GM19351 (cell line): ENCODE data around the gene NPNT.

Experiments used
- ATAC-seq: cut with Tn5 transposase; IDR thresholded peaks from one replicate; pipeline ENCODE4 v1.9.1; 2021; ENCODE audit warnings: mild to moderate bottlenecking, moderate library complexity; ENCODE audit not compliant: unreplicated experiment

Gene NPNT

GRCh38 chr4:105967058-105967658 is 71.9 kb downstream of the NPNT start:
- ATAC-seq: no peak

DNA sequence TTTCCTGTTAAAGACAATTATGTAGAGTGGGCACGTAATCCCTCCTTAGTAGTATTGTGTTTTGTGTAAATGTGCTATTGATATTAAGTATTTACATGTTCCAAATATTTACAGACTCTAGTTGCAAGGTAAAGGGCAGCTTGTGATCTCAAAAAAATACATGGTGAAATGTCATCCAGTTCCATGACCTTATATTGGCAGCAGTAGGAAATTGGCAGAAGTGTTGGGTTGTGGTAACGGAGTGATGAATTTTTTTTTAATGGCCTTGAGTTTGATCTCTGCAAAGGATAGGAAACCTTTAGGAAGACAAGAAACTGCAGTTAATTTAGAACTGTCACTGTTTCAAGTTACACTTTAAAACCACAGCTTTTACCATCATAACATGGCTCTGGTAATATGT is 74.3 kb downstream of the NPNT start:
- ATAC-seq: no peak

DNA sequence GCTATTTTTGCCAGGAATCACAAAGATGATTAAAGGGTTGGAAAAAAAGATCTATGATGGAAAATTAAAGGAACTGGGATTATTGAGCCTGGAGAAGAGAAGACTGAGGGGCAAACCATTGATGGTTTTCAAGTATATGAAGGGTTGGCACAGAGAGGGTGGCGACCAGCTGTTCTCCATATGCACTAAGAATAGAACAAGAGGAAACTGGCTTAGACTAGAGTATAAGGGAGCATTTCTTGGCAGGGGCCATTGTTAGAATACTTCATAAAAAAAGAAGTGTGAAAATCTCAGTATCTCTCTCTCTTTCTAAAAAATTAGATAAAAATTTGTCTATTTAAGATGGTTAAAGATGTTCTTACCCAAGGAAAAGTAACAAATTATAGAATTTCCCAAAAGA is 75.1 kb downstream of the NPNT start:
- no peak for ATAC-seq

DNA sequence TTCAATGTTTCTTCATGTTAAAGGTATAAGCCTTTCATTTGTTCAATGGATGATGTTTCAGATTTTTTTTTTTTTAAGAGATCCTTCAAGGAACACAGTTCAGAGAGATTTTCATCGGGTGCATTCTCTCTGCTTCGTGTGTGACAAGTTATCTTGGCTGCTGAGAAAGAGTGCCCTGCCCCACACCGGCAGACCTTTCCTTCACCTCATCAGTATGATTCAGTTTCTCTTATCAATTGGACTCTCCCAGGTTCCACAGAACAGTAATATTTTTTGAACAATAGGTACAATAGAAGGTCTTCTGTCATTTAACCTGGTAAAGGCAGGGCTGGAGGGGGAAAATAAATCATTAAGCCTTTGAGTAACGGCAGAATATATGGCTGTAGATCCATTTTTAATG is 75.8 kb downstream of the NPNT start:
- no peak for ATAC-seq

GRCh38 chr4:105972946-105973621 is 77.8 kb downstream of the NPNT start:
- ATAC-seq: no peak

DNA sequence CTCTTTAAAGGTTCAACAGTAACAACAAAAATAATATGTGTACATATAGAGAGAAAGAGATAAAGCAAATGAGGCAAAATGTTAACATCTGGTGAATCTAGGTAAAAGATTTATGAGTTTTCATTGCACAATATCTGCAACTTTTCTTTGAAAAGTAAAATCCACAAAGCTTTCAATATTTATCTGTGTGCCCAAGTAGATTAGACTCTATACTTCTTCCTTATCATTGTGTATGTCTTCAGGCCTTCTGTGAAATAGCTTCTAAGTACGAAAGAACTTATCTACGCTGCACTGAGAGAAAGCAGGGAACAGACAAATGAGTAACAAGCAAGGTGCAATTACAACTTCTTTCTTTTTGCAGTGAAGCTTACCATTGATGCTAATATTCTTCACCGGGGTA is 81.6 kb downstream of the NPNT start:
- no peak for ATAC-seq

DNA sequence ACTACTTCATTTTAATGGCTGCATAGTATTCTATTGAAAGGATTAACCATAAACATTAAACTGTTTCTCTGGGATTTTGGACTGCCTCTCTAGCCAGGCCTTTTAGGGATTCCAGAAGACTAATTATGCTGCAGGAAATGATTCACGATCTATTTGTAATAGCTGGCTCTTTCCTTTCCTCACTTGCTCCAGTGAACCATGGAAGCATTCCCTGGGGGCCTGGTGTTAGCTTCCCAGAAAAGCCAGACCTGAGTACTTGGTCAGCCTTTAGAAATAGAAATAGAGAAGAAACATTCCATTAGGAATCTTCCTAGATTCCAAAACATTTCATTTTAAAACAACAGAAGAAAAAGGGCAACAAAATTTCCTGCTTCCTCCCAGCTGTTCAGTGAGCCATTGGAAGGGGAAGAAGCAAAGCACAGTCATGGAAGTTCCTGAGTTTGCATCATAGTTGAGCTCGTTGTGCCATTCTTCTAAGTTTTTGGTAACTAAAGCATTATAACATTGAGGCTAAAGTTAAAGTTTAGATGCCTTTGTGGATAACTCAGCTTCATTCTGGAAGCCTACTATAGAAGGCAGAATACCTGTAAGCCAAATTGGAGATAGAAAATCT is 83.5 kb downstream of the NPNT start:
- ATAC-seq: no peak

- no peak for ATAC-seq
Observed at GRCh38 chr4:105979506-105979905, 84.2 kb downstream of the NPNT start.

GRCh38 chr4:105988671-105989070 is 93.4 kb downstream of the NPNT start:
- no peak for ATAC-seq

DNA sequence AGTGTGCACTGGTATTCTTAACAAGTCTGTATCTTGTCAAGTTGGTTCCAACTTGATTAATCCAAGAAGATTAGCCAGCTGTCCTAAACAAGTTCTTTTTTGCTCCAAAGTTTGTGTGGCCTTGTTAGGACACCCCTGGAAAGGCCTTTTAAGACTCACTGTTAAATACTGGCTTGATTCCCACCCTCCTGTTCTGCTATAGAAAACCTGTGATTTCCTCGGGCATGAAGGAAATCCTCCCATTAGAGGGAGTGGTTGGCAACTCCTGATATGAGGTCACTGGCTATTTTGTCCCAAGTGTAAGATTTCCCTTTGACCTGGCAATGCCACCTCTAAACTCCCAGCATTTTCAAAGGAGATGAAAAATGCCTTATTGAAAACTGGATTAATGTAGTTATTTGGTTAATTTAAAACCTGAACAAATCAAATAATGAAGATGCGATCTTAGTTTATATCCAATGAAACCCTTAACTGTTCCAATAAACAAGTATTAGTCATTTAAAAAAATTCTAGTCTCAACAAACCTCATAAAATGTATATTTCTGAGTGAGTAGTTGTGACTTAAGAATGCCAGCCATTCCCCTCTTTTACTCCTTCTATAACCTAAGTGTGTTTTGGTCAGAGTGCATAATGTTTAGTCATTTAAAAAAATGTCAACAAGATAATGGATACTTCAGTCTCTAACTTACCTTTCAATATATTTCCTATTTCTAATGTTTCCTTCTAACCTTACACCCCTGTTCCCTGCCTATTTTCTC is 94.4 kb downstream of the NPNT start:
- no peak for ATAC-seq

DNA sequence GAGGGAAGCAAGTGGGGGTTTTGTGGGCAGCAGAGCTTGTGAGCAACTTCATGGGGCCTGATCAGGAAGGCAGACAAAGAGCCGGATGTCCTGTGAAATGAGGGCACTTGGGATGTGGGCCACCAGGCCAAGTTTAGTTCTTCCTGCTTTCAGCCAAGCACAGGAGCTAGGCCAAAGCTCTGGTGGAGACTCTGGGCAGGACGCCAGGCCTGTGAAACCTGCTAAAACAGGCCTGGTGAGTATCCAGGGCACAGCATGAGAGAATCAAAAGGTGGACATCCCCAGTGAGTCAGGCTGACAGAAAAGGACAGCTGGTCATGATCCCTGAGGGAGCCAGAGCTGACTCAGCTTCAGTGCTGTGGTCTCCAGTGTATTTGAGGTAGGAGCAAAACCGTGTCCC is 95.7 kb downstream of the NPNT start:
- ATAC-seq: no peak

DNA sequence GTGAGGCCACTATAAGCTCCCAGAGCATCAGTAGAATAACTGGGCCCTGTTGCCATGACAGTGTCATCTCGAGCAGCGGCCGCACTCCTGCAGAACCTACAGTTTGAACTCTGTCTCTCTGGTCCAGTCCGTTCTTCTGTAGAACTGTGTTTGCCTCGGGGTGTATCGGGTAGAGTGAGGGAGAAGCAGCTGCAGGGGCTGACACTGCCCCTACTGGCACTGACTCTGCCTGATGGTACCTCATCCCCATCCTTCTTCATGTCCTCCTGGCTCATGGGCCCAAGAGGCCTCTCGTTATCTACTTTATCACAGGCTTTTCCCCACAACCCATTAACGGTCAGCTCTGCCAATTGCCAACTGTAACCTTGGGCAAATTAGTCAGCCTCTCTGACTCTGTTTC is 96.5 kb downstream of the NPNT start:
- no peak for ATAC-seq

DNA sequence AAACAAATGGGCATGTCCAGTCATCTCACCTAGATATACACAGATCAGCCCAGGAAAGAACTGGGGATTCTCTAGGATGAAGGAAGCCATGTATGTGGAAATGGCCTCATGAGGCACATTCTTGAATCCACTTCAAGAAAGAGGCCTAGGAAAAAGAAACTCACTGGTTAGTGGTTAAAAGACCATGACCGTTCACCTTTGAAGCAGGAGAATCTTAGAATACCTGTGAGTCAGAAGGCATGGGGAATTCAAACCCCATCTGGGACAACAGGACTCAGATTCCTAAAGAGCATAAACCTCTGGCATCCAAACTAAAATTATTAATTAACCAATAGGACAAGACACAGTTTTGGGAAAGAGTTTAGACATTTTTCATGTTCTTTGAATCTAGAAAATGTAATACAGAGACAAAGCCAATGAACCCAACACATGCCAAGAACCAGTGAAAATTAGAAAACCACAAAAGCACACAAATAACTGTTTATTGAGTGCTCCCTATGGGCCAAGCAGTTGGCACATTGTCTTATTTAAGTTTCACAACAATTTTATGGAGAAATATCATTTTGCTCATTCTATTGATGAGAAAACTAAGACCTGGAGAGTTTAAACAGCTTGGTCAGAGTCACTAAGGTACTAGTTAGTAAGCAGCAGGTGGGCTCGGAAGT is 97.5 kb downstream of the NPNT start:
- no peak for ATAC-seq

DNA sequence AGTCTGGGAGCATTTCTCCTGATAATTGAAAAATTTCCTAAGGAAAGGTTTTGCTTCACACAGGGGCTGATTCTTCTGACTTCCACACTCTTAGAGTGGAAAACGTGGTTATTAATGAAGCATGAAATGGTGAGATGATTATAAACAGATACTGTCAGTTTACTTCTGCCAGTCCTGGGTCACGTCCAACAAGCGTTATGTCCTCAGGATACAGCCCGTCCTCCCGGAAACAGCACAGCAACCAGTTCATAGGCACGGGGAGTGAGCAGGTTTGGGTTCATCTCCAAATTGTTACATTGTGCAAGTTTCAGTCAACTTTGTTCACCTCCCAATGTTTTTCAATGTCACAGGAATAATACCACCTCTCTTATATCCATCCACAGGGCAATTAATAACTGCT is 98.8 kb downstream of the NPNT start:
- no peak for ATAC-seq

GRCh38 chr4:105994841-105995501 is 99.7 kb downstream of the NPNT start:
- ATAC-seq: no peak

GRCh38 chr4:105996845-105997244 is 101.6 kb downstream of the NPNT start:
- no peak for ATAC-seq

GRCh38 chr4:105998171-105999063 is 103.1 kb downstream of the NPNT start:
- ATAC-seq: no peak

- ATAC-seq: no peak
Observed at GRCh38 chr4:106002994-106003393, 107.7 kb downstream of the NPNT start.

DNA sequence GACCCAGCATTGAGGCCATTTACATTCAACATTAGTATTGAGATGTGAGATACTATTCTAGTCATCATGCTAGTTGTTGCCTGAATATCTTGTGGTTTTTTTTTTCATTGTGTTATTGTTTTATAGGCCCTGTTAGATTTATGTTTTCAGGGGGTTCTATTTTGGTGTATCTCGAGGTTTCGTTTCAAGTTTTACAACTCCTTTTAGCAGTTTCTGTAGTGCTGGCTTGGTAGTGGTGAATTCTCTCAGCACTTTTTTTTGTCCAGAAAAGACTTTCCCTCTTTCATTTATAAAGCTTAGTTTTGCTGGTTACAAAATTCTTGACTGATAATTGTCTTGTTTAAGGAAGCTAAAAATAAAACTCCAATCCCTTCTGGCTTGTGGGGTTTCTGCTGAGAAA is 115.5 kb downstream of the NPNT start:
- ATAC-seq: no peak

DNA sequence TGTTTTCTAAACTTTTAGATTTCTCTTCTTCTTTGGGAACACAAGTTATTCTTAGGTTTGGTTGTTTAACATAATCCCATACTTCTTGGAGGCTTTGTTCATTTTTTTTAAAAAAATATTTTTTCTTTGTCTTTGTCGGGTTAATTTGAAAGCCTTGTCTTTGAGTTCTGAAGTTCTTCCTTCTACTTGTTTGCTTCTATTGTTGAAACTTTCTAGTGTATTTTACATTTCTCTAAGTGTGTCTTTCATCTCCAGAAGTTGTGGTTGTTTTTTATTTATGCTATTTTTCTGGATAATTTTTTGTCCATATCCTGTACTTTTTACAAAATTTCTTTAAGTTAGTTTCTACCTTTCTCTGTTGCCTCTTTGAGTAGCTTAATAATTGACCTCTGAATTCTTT is 116.1 kb downstream of the NPNT start:
- ATAC-seq: no peak
